Astrocyte of the spinal cord (primary cell): ENCODE measurements around the gene LRP5.

ENCODE experiments used
- DNase-seq: peaks from one replicate; pipeline ENCODE4 v3.0.0; 2011; ENCODE audit warnings: low read depth, low spot score
- H3K4me3 ChIP-seq: 2 replicates; pipeline ENCODE4 v1.5.1; 2011; ENCODE audit warnings: low read depth, mild to moderate bottlenecking, low read length, moderate library complexity
- in situ Hi-C: cut with HindIII; loops from 2 replicates; pipeline ENCODE4 v1.10.0; 2017; ENCODE audit warnings: low sequenced_read_pairs
- TF ChIP-seq, protein P1 (sequence below): IDR thresholded peaks from 2 replicates; pipeline ENCODE4 v1.5.1; 2012; ENCODE audit warnings: low read depth, mild to moderate bottlenecking, low read length, inconsistent platforms

Gene LRP5

DNA sequence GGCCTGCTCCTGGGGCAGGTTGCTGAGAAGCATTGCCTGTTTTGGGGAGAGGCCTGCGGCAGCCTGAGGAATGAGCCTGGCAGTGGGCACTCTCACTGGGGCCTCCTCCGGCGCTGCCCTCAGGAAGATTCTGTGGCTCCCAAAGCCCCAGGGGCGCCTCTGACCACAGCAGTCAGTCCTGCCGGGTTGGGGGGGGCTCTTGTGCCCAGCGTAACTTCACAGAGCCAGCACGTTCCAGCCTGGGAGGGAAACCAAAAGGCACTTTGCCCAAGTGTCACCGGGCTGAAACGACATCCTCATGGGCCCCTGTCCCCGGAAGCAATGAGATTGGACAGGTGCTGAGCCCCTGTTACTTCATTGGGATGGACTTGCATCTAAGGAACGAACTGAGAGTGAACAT lies 4.3 kb upstream of the LRP5 start:
- DNase-seq = no peak
- H3K4me3 ChIP-seq = no peak overlapping the region
- in situ Hi-C loops = no loop called here
- TF ChIP-seq, protein P1, sequence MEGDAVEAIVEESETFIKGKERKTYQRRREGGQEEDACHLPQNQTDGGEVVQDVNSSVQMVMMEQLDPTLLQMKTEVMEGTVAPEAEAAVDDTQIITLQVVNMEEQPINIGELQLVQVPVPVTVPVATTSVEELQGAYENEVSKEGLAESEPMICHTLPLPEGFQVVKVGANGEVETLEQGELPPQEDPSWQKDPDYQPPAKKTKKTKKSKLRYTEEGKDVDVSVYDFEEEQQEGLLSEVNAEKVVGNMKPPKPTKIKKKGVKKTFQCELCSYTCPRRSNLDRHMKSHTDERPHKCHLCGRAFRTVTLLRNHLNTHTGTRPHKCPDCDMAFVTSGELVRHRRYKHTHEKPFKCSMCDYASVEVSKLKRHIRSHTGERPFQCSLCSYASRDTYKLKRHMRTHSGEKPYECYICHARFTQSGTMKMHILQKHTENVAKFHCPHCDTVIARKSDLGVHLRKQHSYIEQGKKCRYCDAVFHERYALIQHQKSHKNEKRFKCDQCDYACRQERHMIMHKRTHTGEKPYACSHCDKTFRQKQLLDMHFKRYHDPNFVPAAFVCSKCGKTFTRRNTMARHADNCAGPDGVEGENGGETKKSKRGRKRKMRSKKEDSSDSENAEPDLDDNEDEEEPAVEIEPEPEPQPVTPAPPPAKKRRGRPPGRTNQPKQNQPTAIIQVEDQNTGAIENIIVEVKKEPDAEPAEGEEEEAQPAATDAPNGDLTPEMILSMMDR = no peak

DNA sequence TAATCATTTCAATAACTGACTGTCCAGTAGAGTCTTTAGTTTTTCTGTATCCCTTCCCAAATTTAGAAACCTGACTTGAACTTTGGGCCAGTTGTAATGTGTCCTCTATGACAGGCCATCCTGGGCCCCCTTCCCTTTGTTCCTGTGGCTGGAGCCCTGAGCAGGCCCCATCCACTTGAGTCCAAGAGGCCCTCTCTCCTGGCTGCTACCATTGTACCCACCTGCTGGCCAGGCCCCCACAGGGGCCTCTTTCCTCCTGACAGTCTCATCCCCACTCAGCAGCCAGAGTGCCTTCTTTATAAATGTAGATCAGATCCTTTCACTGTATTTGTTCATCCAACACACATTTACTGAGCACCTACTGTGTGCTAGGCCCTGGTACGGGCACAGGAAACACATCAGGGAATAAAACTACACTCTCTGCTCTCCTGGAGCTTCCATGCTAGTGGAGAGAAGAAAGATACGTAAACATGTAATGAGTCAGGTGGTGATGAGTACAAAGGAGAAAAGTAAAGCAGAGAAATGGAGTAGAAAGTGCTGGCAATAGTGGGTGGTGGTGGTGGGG lies 2.7 kb upstream of the LRP5 start:
- no peak for DNase-seq
- TF ChIP-seq, protein P1 = no peak
- in situ Hi-C loops = no loop called here
- H3K4me3 ChIP-seq = no peak overlapping the region

DNA sequence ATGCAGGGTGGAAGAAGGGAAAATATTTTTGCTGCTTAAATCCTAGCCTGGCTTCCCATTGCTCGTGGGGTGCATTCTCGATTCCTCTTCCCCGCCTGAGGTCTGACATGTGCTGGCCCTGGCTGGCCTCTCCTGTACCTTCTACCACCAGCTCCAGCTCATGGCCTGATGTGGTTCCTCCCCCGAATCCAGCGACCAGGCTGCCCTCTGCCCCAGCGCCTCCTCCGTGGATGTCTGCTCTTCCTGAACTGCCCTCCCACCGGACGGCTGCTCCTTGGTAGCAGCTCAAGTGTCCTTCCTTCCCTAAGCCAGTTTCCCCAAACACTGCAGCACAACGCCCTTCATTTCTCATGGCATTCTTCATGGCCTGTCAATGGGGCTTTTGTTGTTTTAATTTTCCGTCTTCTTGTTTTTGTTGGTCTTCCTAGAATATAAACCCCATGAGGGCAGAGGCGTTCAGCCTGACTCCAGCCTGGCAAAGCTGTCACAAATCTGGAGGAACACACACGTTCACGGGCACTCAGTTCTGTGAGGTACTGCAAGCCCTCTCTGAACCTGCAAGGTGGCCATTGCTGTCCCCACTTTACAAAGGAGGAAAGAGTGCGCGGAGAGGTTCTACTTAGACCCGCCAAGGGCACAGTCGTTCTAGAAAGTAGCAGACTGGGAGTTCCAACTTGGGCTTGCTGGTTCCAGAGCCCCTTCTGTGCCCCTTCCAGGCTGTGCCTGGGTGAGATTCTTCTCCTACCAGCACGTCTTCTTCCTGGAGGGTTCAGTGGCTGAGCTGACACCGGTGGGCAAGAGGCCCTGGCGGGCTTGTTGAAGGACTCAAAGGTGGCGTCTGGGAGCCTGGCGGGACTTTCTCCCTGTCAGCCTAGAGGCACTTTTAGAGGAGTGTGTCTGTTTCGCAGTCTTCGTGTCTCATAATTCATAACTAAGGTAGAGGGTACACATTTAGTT lies 953 bp upstream of the LRP5 start:
- no peak overlapping the region for H3K4me3 ChIP-seq
- no peak for DNase-seq
- TF ChIP-seq, protein P1 = no peak
- in situ Hi-C loops = no loop called here

DNA sequence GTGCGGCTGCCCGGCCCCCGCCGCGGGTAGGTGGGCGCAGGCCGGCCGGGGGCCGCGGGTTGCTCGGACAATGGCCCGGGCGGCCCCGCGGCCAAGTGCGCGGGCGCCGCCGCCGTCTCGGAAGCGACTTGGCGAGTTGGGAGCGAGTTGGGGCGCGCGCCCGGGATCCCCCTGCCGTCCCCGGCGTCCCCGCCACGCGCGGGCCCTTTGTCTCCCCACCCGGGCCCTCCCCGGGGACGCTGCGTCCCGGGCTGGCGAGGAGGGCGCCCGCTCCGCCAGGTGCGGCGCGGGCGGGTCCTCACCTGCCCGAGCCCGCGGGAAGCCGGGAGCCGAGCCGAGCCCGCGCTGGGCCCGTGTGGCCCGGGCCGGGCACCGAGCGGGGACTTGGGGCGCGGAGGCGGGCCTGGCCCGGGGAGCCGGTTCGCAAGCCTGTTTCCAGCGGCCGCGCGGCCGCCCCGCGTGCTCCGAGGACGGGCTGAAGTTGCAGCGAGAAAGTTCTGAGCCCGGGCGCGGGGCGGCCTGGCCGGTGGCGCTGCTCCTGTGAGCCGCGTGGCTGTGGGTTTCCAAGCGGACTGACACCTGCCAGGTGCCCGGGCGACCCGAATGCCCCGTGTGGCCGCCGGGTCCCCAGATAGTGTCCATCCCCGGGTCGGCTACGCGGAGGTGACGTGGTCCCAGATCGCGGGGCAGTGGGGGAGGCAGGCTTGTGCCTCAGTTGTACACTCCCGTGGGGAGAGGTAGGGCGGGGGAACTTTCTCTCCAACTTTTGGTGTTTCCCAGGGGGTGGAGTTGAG lies 586 bp downstream of the LRP5 start:
- H3K4me3 ChIP-seq = peak overlapping the region; percentile 58
- in situ Hi-C loops = no loop called here
- no peak for DNase-seq
- TF ChIP-seq, protein P1 = no peak

DNA sequence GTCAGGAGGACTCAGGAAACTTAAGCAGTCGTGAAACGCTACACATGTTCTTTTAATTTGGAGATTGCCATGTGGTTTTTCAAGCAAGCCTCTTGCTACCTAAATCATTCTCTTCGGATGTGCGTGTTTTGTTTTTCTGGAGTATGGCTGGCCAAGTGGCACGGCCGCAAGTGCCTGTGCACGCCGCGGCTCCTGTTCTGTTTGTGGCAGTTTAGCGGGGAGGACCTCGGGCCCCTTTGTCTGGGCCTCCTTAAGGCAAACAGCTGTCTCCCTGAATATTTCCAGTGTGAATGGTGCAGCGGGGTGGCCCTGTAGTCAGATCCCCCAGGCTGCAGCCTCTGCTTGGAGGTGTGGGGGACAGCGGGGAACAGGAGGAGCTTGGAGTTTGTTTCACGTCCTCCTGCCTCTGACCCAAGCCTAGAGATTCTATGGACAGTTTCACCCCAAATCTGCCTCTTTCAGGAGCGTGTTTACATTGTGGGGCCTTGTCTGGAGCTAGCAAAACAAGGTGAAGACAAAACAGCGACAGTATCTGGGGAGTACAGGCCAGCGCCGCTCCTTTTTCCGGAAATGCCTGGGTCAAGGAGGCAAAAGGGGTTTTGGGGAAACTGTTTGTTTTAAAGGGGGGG lies 1.3 kb downstream of the LRP5 start:
- peak overlapping the region; percentile 58 for H3K4me3 ChIP-seq
- peak; percentile 30 for DNase-seq

More for the DNA sequence above, 1.3 kb downstream of the LRP5 start:
- TF ChIP-seq, protein P1 = no peak
- in situ Hi-C loops = no loop called here
